Type B pancreatic cell (in vitro differentiated cells): ENCODE results near the gene PPP4R1. TPM values are rescaled to one million over a fixed set of nuclear protein-coding genes. Genes with fewer than 3 reads are reported as not detected.
"Not testable (repeated sequence)": the region's sequence is repeated elsewhere in the genome, so short reads cannot be mapped to it uniquely, and the experiment has no call there.

Experiments
- DNase-seq: peaks from one replicate; pipeline ENCODE4 v3.0.0; 2021; ENCODE audit warnings: mixed read lengths; ENCODE audit not compliant: unreplicated experiment; ENCODE audit errors: extremely low spot score
- H3K27ac Mint-ChIP-seq: 2 replicates; pipeline ENCODE4 v1.8.0; 2021; ENCODE audit warnings: mild to moderate bottlenecking, mixed read lengths
- H3K27me3 Mint-ChIP-seq: 2 replicates; pipeline ENCODE4 v1.8.0; 2021; ENCODE audit warnings: mixed read lengths
- H3K36me3 Mint-ChIP-seq: 2 replicates; pipeline ENCODE4 v1.8.0; 2021; ENCODE audit warnings: mixed read lengths
- H3K4me1 Mint-ChIP-seq: one replicate; pipeline ENCODE4 v1.8.0; 2021; ENCODE audit warnings: mixed read lengths; ENCODE audit not compliant: unreplicated experiment
- H3K4me3 Mint-ChIP-seq: 2 replicates; pipeline ENCODE4 v1.8.0; 2021; ENCODE audit warnings: mild to moderate bottlenecking, mixed read lengths
- H3K9me3 Mint-ChIP-seq: 2 replicates; pipeline ENCODE4 v1.8.0; 2021; ENCODE audit warnings: mixed read lengths
- total RNA-seq: library from RNA; stranded (reverse); gene quantifications from 2 replicates; pipeline ENCODE4 v1.2.1, GENCODE V29; 2021; ENCODE audit warnings: low replicate concordance
- TF ChIP-seq, protein P1 (sequence below): fragments of 200-600 bp; sonication (generic); conservative IDR thresholded peaks from 2 replicates; pipeline ENCODE4 v1.5.0; 2021; ENCODE audit warnings: antibody characterized with exemption, mild to moderate bottlenecking

Gene PPP4R1
- total RNA-seq, 1 donor from 2014 or later = 109 TPM

DNA sequence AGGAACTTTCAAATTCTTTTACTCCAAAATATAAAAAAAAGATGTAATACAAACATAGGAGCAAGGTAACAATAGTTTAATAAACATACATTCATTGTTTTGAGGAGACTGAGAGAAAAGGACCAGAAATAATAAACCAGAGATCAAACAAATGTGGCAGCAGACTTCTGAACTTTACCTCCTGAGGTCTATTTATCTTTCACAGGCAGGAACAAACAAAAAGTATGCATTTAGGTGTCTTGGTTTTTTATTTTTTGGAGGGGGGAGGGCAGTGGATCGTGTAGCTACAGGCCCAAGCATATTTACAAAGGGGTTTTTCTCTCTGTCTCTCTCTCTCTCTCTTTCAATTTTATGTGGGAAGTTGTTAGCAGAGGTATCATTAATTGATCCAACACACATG lies 5.6 kb downstream of the PPP4R1 start:
- H3K27ac Mint-ChIP-seq = peak overlapping the region; percentile 30
- H3K9me3 Mint-ChIP-seq = peaks cover 3% of the 10 kb centered on the region
- peaks cover 42% of the 10 kb centered on the region for H3K4me1 Mint-ChIP-seq
- H3K36me3 Mint-ChIP-seq = peaks cover 34% of the 10 kb centered on the region
- peak overlapping the region; percentile 7 for H3K4me3 Mint-ChIP-seq
- no peak for DNase-seq
- TF ChIP-seq, protein P1, sequence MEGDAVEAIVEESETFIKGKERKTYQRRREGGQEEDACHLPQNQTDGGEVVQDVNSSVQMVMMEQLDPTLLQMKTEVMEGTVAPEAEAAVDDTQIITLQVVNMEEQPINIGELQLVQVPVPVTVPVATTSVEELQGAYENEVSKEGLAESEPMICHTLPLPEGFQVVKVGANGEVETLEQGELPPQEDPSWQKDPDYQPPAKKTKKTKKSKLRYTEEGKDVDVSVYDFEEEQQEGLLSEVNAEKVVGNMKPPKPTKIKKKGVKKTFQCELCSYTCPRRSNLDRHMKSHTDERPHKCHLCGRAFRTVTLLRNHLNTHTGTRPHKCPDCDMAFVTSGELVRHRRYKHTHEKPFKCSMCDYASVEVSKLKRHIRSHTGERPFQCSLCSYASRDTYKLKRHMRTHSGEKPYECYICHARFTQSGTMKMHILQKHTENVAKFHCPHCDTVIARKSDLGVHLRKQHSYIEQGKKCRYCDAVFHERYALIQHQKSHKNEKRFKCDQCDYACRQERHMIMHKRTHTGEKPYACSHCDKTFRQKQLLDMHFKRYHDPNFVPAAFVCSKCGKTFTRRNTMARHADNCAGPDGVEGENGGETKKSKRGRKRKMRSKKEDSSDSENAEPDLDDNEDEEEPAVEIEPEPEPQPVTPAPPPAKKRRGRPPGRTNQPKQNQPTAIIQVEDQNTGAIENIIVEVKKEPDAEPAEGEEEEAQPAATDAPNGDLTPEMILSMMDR = no peak
- no peaks in the 10 kb centered on the region for H3K27me3 Mint-ChIP-seq

DNA sequence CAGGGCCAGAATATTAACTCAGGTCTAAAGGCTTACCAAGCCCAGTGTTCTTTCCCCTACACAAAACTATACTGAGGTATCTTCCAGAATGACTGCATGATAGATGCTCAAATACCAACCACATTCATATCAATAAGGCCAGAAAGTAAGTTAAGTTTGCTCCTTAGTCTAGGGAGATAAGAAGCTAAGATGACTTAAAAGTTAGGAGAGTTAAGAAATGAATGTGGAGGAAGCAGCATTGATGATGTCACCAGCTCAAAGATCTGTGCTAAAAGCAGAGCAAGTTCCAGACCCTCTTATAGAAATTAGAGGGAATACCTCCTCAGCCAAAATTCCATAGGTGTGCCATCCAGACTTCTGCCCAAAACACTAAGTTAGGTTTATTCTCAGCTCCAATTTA lies 6.1 kb downstream of the PPP4R1 start:
- no peaks in the 10 kb centered on the region for H3K27me3 Mint-ChIP-seq
- H3K4me1 Mint-ChIP-seq = peaks cover 38% of the 10 kb centered on the region
- peaks cover 37% of the 10 kb centered on the region for H3K36me3 Mint-ChIP-seq
- TF ChIP-seq, protein P1 = no peak
- peak overlapping the region; percentile 7 for H3K4me3 Mint-ChIP-seq
- H3K27ac Mint-ChIP-seq = peak overlapping the region; percentile 30
- no peak for DNase-seq
- peaks cover 3% of the 10 kb centered on the region for H3K9me3 Mint-ChIP-seq

DNA sequence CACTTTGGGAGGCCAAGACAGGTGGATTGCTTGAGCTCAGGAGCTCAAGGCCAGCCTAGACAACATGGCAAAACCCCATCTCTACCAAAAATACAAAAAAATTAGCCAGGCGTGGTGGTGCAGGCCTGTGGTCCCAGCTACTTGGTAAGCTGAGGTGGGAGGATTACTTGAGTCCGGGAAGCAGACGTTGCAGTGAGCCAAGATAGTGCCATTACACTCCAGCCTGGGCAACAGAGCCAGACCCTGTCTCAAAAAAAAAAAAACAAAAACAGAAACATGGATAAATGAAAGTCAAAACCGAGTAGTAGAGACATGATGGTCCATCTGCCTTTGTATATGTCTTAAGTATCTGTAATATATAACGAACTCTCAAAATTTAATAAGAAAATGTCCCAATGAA lies 7.2 kb downstream of the PPP4R1 start:
- H3K9me3 Mint-ChIP-seq, H3K27me3 Mint-ChIP-seq, H3K27ac Mint-ChIP-seq, H3K4me3 Mint-ChIP-seq, DNase-seq: not testable (repeated sequence)
- Mint-ChIP-seq H3K4me1 (peaks cover 26% of the 10 kb centered on the region), H3K36me3 (peaks cover 41% of the 10 kb centered on the region)

DNA sequence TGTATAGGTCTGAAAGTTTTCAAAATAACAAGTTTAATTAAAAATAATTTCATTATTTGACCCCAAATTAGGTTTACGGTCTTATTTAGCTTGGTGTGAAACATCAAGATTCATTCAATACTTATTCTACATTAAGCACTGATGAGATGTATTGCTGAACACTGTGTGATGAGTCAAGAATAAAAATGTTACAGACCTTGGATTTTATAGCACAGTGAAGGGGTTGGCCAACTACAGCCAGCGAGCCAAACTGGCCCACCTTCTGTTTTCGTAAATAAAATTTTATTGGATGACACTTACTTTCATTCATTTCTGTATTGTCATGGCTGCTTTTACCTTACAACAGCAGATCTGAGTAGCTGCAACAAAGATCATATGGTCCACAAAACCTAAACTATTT lies 8.3 kb downstream of the PPP4R1 start:
- Mint-ChIP-seq H3K27me3 (no peaks in the 10 kb centered on the region), H3K27ac (no peak overlapping the region), H3K36me3 (peaks cover 39% of the 10 kb centered on the region), H3K4me1 (peaks cover 24% of the 10 kb centered on the region), H3K4me3 (no peak overlapping the region), H3K9me3 (no peaks in the 10 kb centered on the region)
- no peak for DNase-seq
- TF ChIP-seq, protein P1 = no peak

DNA sequence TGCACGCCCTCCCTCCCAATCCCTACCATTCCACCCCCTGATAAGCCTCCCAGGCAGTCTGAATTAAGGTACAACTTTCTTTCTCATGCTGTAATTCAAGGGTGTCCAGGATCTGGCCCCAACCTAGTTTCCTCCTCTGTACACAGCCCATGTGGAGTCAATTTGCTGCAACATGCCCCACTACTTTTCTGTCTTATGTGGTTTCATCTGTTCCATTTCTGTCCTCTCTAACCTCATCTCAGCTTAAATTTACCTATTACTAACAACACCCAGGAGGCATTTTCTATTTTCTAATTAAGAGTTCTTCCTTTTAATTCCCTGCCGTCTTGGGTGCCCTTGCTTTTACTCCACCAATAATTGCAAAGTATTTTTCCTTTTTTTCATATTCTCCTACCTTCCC lies 10.0 kb downstream of the PPP4R1 start:
- no peak overlapping the region for H3K27ac Mint-ChIP-seq
- H3K9me3 Mint-ChIP-seq = no peaks in the 10 kb centered on the region
- no peaks in the 10 kb centered on the region for H3K27me3 Mint-ChIP-seq
- DNase-seq = no peak
- H3K36me3 Mint-ChIP-seq = peaks cover 39% of the 10 kb centered on the region
- TF ChIP-seq, protein P1 = no peak
- H3K4me3 Mint-ChIP-seq = no peak overlapping the region
- peaks cover 21% of the 10 kb centered on the region for H3K4me1 Mint-ChIP-seq

DNA sequence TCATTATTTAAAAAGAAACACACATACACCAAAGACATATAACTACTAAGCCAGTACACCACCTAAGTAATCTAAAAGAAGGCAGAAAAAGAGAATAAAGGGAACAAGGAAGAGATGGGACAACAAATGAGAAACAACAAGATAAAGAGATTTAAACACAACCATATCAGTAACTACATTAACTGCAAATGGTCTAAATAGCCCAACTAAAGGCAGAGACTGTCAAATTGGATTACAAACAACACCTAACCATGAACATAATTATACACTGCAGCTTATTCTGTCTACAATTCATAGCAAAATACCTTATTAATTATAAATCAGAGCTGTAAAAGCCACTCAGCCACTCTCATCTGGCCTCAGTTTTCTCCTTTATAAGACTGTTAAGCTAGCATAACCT lies 15.0 kb downstream of the PPP4R1 start:
- Mint-ChIP-seq H3K9me3 (peaks cover 8% of the 10 kb centered on the region), H3K27ac (no peak overlapping the region), H3K4me1 (peaks cover 22% of the 10 kb centered on the region), H3K4me3 (no peak overlapping the region), H3K27me3 (no peaks in the 10 kb centered on the region), H3K36me3 (peaks cover 47% of the 10 kb centered on the region)
- TF ChIP-seq, protein P1 = no peak
- DNase-seq = no peak
